C4-2B (cell line): ENCODE results near the gene GABRA6.

Source experiments
- ZFX ChIP-seq: fragments of 450-650 bp; IDR thresholded peaks from 2 replicates; pipeline ENCODE4 v1.6.1; 2017
- TF ChIP-seq, protein P1 (sequence below): fragments of 450-650 bp; conservative IDR thresholded peaks from 2 replicates; pipeline ENCODE4 v1.5.1; 2017; ENCODE audit warnings: mild to moderate bottlenecking

- TF ChIP-seq, protein P1, sequence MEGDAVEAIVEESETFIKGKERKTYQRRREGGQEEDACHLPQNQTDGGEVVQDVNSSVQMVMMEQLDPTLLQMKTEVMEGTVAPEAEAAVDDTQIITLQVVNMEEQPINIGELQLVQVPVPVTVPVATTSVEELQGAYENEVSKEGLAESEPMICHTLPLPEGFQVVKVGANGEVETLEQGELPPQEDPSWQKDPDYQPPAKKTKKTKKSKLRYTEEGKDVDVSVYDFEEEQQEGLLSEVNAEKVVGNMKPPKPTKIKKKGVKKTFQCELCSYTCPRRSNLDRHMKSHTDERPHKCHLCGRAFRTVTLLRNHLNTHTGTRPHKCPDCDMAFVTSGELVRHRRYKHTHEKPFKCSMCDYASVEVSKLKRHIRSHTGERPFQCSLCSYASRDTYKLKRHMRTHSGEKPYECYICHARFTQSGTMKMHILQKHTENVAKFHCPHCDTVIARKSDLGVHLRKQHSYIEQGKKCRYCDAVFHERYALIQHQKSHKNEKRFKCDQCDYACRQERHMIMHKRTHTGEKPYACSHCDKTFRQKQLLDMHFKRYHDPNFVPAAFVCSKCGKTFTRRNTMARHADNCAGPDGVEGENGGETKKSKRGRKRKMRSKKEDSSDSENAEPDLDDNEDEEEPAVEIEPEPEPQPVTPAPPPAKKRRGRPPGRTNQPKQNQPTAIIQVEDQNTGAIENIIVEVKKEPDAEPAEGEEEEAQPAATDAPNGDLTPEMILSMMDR = no peak
- no peak for TF ChIP-seq ZFX
These were observed 11.5 kb downstream of the GABRA6 start for GRCh38 chr5:161697001-161697400.
